ENCODE results near the gene ARL5C.

- TF ChIP-seq POLR2A (IDR thresholded peaks at IDR 0.05) (no peak), CTCF (IDR thresholded peaks at IDR 0.05) (no peak)
These were observed 725 bp upstream of the ARL5C start for GRCh38 chr17:39166437-39167335.

Measured in thyroid gland (tissue), 4 donors.